Testis (tissue), 3 donors: ENCODE data around the gene ZNF283. TPM values are rescaled to one million over a fixed set of nuclear protein-coding genes. Genes with fewer than 3 reads are reported as not detected.

Experiments
- DNase-seq: peaks from one replicate; pipeline ENCODE4 v3.0.0-alpha.2; 2019
- H3K27ac ChIP-seq, 2 donors: fragments of 200-600 bp; sonication (generic); one replicate each; pipeline ENCODE4 v1.5.1; 2019
- H3K27me3 ChIP-seq: fragments of 200-600 bp; sonication (generic); one replicate; pipeline ENCODE4 v1.5.1; 2019
- H3K36me3 ChIP-seq: fragments of 200-600 bp; sonication (generic); one replicate; pipeline ENCODE4 v1.5.1; 2017; ENCODE audit warnings: low read depth; ENCODE audit errors: missing control alignments
- H3K4me1 ChIP-seq: fragments of 200-600 bp; sonication (generic); one replicate; pipeline ENCODE4 v1.5.1; 2019
- H3K4me3 ChIP-seq, 2 donors: fragments of 200-600 bp; sonication (generic); one replicate each; pipeline ENCODE4 v1.5.1; 2017 to 2019
- H3K9me3 ChIP-seq: fragments of 200-600 bp; sonication (generic); one replicate; pipeline ENCODE4 v1.5.1; 2017
- CTCF ChIP-seq, 3 experiments: fragments of 450-650 bp in 2 of 3; fragments of 200-600 bp in 1 of 3; sonication (generic) in 1 of 3; IDR thresholded peaks; one replicate each; pipeline ENCODE4 v1.5.1; 2016 to 2019; ENCODE audit warnings: antibody characterized with exemption in 3 of 3, mild to moderate bottlenecking in 2 of 3, moderate library complexity in 1 of 3
- POLR2A ChIP-seq: fragments of 450-650 bp; IDR thresholded peaks from one replicate; pipeline ENCODE4 v1.6.1; 2017; ENCODE audit warnings: antibody characterized with exemption, mild to moderate bottlenecking, moderate library complexity
- WGBS, 2 donors: methylation state at CpG; one replicate each; pipeline ENCODE4 v1.1.5; 2018; 5-methylcytosine and 5-hydroxymethylcytosine counted together
- intact Hi-C: fragments of 100-400 bp; cut with DNase I; formaldehyde crosslinking; loops from one replicate; pipeline ENCODE4 v1.15.1; 2023; ENCODE audit warnings: low total_unique reads
- polyA plus RNA-seq: library from polyadenylated mRNA; stranded (reverse); fragments of 350-450 nt; fragmentation: Illumina TruSeq; extraction: RNeasy Lipid Tissue Mini Kit (QIAGEN cat#74804); gene quantifications from one replicate; pipeline ENCODE4 v1.2.3, GENCODE V29; 2014; ENCODE audit warnings: low read depth, low replicate concordance; ENCODE audit not compliant: insufficient read depth
- total RNA-seq, 2 donors: library from RNA; depleted of rRNA; stranded (reverse); fragments of >200 nt; gene quantifications; one replicate each; pipeline ENCODE4 v1.2.3, GENCODE V29; 2016

Gene ZNF283
- total and polyA plus RNA-seq, 3 donors from 2014 or later = 2.9 to 10.7 (median 6.9) TPM

GRCh38 chr19:43806848-43807247, 20.3 kb upstream of the ZNF283 start:
- Histone ChIP-seq H3K27me3 (no peaks in the 10 kb centered on the region), H3K9me3 (no peaks in the 10 kb centered on the region), H3K36me3 (no peaks in the 10 kb centered on the region), H3K4me3 (no peak overlapping the region), H3K4me1 (no peaks in the 10 kb centered on the region), H3K27ac (no peak overlapping the region)
- TF ChIP-seq CTCF (IDR thresholded peaks at IDR 0.05) (no peak), POLR2A (no peak)
- WGBS, 2 donors = 68 to 83% methylated on average over 5 of the region's 5 CpGs
- DNase-seq = no peak
- intact Hi-C loops = no loop called here

- H3K27me3 ChIP-seq = no peaks in the 10 kb centered on the region
- DNase-seq = no peak
- H3K4me1 ChIP-seq = no peaks in the 10 kb centered on the region
- TF ChIP-seq CTCF (IDR thresholded peaks at IDR 0.05) (no peak), POLR2A (no peak)
- no peaks in the 10 kb centered on the region for H3K36me3 ChIP-seq
- H3K4me3 ChIP-seq = no peak overlapping the region
- intact Hi-C loops = no loop called here
- no peak overlapping the region for H3K27ac ChIP-seq
- no peaks in the 10 kb centered on the region for H3K9me3 ChIP-seq
These were observed 19.5 kb upstream of the ZNF283 start for GRCh38 chr19:43807651-43808050.

- no peaks in the 10 kb centered on the region for H3K27me3 ChIP-seq
- TF ChIP-seq POLR2A (no peak), CTCF (IDR thresholded peaks at IDR 0.05) (peak in 2 of 3 experiments; percentile 27)
- H3K4me1 ChIP-seq = no peaks in the 10 kb centered on the region
- H3K36me3 ChIP-seq = no peaks in the 10 kb centered on the region
- H3K27ac ChIP-seq = no peak overlapping the region
- no peak for DNase-seq
- H3K4me3 ChIP-seq = no peak overlapping the region
- no peaks in the 10 kb centered on the region for H3K9me3 ChIP-seq
- intact Hi-C loops = no loop called here
- 46 to 54% methylated on average over 8 of the region's 8 CpGs for WGBS, 2 donors
These were observed 17.1 kb upstream of the ZNF283 start for GRCh38 chr19:43809762-43810696.

- no peak overlapping the region for H3K4me3 ChIP-seq
- H3K27ac ChIP-seq = no peak overlapping the region
- no peaks in the 10 kb centered on the region for H3K27me3 ChIP-seq
- intact Hi-C loops = no loop called here
- no peaks in the 10 kb centered on the region for H3K36me3 ChIP-seq
- 56 to 75% methylated on average over 1 of the region's 1 CpG for WGBS, 2 donors
- no peak for DNase-seq
- no peaks in the 10 kb centered on the region for H3K9me3 ChIP-seq
- TF ChIP-seq POLR2A (no peak), CTCF (IDR thresholded peaks at IDR 0.05) (no peak)
- H3K4me1 ChIP-seq = no peaks in the 10 kb centered on the region
These were observed 15.3 kb upstream of the ZNF283 start for GRCh38 chr19:43811837-43812236.

GRCh38 chr19:43812259-43812658, 14.9 kb upstream of the ZNF283 start:
- no peak for DNase-seq
- Histone ChIP-seq H3K36me3 (no peaks in the 10 kb centered on the region), H3K27me3 (no peaks in the 10 kb centered on the region), H3K9me3 (no peaks in the 10 kb centered on the region), H3K27ac (no peak overlapping the region), H3K4me3 (no peak overlapping the region), H3K4me1 (no peaks in the 10 kb centered on the region)
- TF ChIP-seq POLR2A (no peak), CTCF (IDR thresholded peaks at IDR 0.05) (no peak)
- WGBS, 2 donors = 59% methylated on average over 1 of the region's 1 CpG
- intact Hi-C loops = no loop called here
